GM19397 (cell line): ENCODE data around the gene LDLRAD2.

ENCODE experiments used
- ATAC-seq: cut with Tn5 transposase; IDR thresholded peaks from one replicate; pipeline ENCODE4 v1.9.1; 2021; ENCODE audit warnings: mild to moderate bottlenecking, moderate library complexity; ENCODE audit not compliant: unreplicated experiment

The LDLRAD2 gene

GRCh38 chr1:21841852-21842466, 29.9 kb downstream of the LDLRAD2 start:
- ATAC-seq = no peak

- ATAC-seq = no peak
Observed at GRCh38 chr1:21842606-21843162, 30.6 kb downstream of the LDLRAD2 start.

GRCh38 chr1:21843208-21843607, 31.1 kb downstream of the LDLRAD2 start:
- ATAC-seq = no peak

- no peak for ATAC-seq
Observed at GRCh38 chr1:21843996-21844395, 31.9 kb downstream of the LDLRAD2 start.

GRCh38 chr1:21845646-21846641, 33.9 kb downstream of the LDLRAD2 start:
- no peak for ATAC-seq

- ATAC-seq = no peak
Observed at GRCh38 chr1:21847223-21848205, 35.4 kb downstream of the LDLRAD2 start.

- ATAC-seq = no peak
Observed at GRCh38 chr1:21848524-21849174, 36.6 kb downstream of the LDLRAD2 start.

- ATAC-seq = no peak
Observed at GRCh38 chr1:21849909-21850576, 38.0 kb downstream of the LDLRAD2 start.

- ATAC-seq = no peak
Observed at GRCh38 chr1:21851430-21852250, 39.6 kb downstream of the LDLRAD2 start.

- ATAC-seq = no peak
Observed at GRCh38 chr1:21852282-21853130, 40.4 kb downstream of the LDLRAD2 start.

GRCh38 chr1:21853131-21853427, 41.0 kb downstream of the LDLRAD2 start:
- no peak for ATAC-seq

GRCh38 chr1:21854090-21854750, 42.2 kb downstream of the LDLRAD2 start:
- ATAC-seq = no peak

GRCh38 chr1:21854751-21855131, 42.7 kb downstream of the LDLRAD2 start:
- ATAC-seq = no peak

GRCh38 chr1:21855257-21856096, 43.4 kb downstream of the LDLRAD2 start:
- ATAC-seq = no peak

- ATAC-seq = no peak
Observed at GRCh38 chr1:21857142-21857839, 45.2 kb downstream of the LDLRAD2 start.
